Activated T-helper 2 cell treated with anti-CD3 and anti-CD28 coated beads, Interferon-gamma antibody, Interleukin-2, Interleukin-4, amounts not matched to agents 10 μg/mL and 5 μg/mL and 100 μg/mL, durations not matched to agents 14 hours and 24 hours and 36 hours (primary cell): ENCODE data around the gene PCGF2. TPM values are rescaled to one million over a fixed set of nuclear protein-coding genes. Genes with fewer than 3 reads are reported as not detected.

Experiments used
- DNase-seq: peaks from one replicate; pipeline ENCODE4 v3.0.0; 2021; ENCODE audit warnings: low spot score
- H3K27ac Mint-ChIP-seq: one replicate; pipeline ENCODE4 v1.8.0; 2021; ENCODE audit warnings: mixed read lengths
- H3K27me3 Mint-ChIP-seq: one replicate; pipeline ENCODE4 v1.8.0; 2021; ENCODE audit warnings: low read depth, mixed read lengths
- H3K36me3 Mint-ChIP-seq: one replicate; pipeline ENCODE4 v1.8.0; 2021; ENCODE audit warnings: low read depth, mixed read lengths
- H3K4me1 Mint-ChIP-seq: one replicate; pipeline ENCODE4 v1.8.0; 2021; ENCODE audit warnings: low read depth, mixed read lengths
- H3K4me3 Mint-ChIP-seq: one replicate; pipeline ENCODE4 v1.8.0; 2021; ENCODE audit warnings: low read depth, mild to moderate bottlenecking, moderate library complexity, mixed read lengths
- H3K9me3 Mint-ChIP-seq: one replicate; pipeline ENCODE4 v1.8.0; 2021; ENCODE audit warnings: mixed read lengths
- intact Hi-C: fragments of 100-400 bp; cut with micrococcal nuclease; formaldehyde crosslinking; loops from one replicate; pipeline ENCODE4 v1.15.1; 2023
- total RNA-seq: library from RNA; stranded (reverse); gene quantifications from 2 replicates; pipeline ENCODE4 v1.2.3, GENCODE V29; 2022

The PCGF2 gene
- total RNA-seq, 1 donor from 2014 or later = 5.8 TPM

GRCh38 chr17:38740044-38740443 is 8.1 kb downstream of the PCGF2 start:
- no peak for DNase-seq
- H3K4me3 Mint-ChIP-seq = no peak overlapping the region
- no peak overlapping the region for H3K27ac Mint-ChIP-seq
- H3K4me1 Mint-ChIP-seq = peaks cover 9% of the 10 kb centered on the region
- intact Hi-C loops = no loop called here
- peaks cover 3% of the 10 kb centered on the region for H3K36me3 Mint-ChIP-seq
- no peaks in the 10 kb centered on the region for H3K9me3 Mint-ChIP-seq
- peaks cover 2% of the 10 kb centered on the region for H3K27me3 Mint-ChIP-seq

GRCh38 chr17:38739305-38739704 is 8.8 kb downstream of the PCGF2 start:
- Mint-ChIP-seq H3K27me3 (no peaks in the 10 kb centered on the region), H3K4me1 (peaks cover 14% of the 10 kb centered on the region), H3K4me3 (no peak overlapping the region), H3K27ac (no peak overlapping the region), H3K36me3 (peaks cover 6% of the 10 kb centered on the region), H3K9me3 (no peaks in the 10 kb centered on the region)
- DNase-seq = no peak
- intact Hi-C loops = no loop called here

GRCh38 chr17:38738686-38739085 is 9.4 kb downstream of the PCGF2 start:
- DNase-seq = no peak
- Mint-ChIP-seq H3K27ac (no peak overlapping the region), H3K36me3 (peaks cover 12% of the 10 kb centered on the region), H3K4me3 (no peak overlapping the region), H3K9me3 (no peaks in the 10 kb centered on the region), H3K4me1 (peaks cover 20% of the 10 kb centered on the region), H3K27me3 (no peaks in the 10 kb centered on the region)
- intact Hi-C loops = no loop called here

- no peak for DNase-seq
- no peak overlapping the region for H3K4me3 Mint-ChIP-seq
- H3K27ac Mint-ChIP-seq = no peak overlapping the region
- no peaks in the 10 kb centered on the region for H3K27me3 Mint-ChIP-seq
- intact Hi-C loops = no loop called here
- H3K36me3 Mint-ChIP-seq = peaks cover 14% of the 10 kb centered on the region
- H3K4me1 Mint-ChIP-seq = peaks cover 23% of the 10 kb centered on the region
- no peaks in the 10 kb centered on the region for H3K9me3 Mint-ChIP-seq
Measured at GRCh38 chr17:38738007-38738662, 10.0 kb downstream of the PCGF2 start.

GRCh38 chr17:38735161-38735997 is 12.8 kb downstream of the PCGF2 start:
- H3K27ac Mint-ChIP-seq = no peak overlapping the region
- H3K27me3 Mint-ChIP-seq = no peaks in the 10 kb centered on the region
- intact Hi-C loops = loop anchor here (2.0 kb wide), 1 partner anchor 59 kb away; no protein-coding TSS in a partner anchor
- peaks cover 24% of the 10 kb centered on the region for H3K36me3 Mint-ChIP-seq
- peaks cover 36% of the 10 kb centered on the region for H3K4me1 Mint-ChIP-seq
- DNase-seq = peak; percentile 56
- no peak overlapping the region for H3K4me3 Mint-ChIP-seq
- H3K9me3 Mint-ChIP-seq = no peaks in the 10 kb centered on the region

- Mint-ChIP-seq H3K27me3 (no peaks in the 10 kb centered on the region), H3K27ac (peak overlapping the region; percentile 88), H3K36me3 (peaks cover 24% of the 10 kb centered on the region), H3K4me1 (peaks cover 39% of the 10 kb centered on the region), H3K4me3 (peak overlapping the region; percentile 13), H3K9me3 (no peaks in the 10 kb centered on the region)
- intact Hi-C loops = loop anchor here (2.0 kb wide), 1 partner anchor 57 kb away; no protein-coding TSS in a partner anchor
- DNase-seq = no peak
Measured at GRCh38 chr17:38733982-38734973, 13.9 kb downstream of the PCGF2 start.

GRCh38 chr17:38733282-38733981 is 14.7 kb downstream of the PCGF2 start:
- intact Hi-C loops = no loop called here
- H3K36me3 Mint-ChIP-seq = peaks cover 25% of the 10 kb centered on the region
- no peaks in the 10 kb centered on the region for H3K27me3 Mint-ChIP-seq

GRCh38 chr17:38732376-38733281 is 15.5 kb downstream of the PCGF2 start:
- H3K36me3 Mint-ChIP-seq = peaks cover 33% of the 10 kb centered on the region
- no peak for DNase-seq
- no peaks in the 10 kb centered on the region for H3K9me3 Mint-ChIP-seq
- H3K27me3 Mint-ChIP-seq = no peaks in the 10 kb centered on the region
- H3K4me1 Mint-ChIP-seq = peaks cover 55% of the 10 kb centered on the region
- intact Hi-C loops = no loop called here
- peak overlapping the region; percentile 64 for H3K27ac Mint-ChIP-seq
- H3K4me3 Mint-ChIP-seq = peak overlapping the region; percentile 40

More at GRCh38 chr17:38733282-38733981, 14.7 kb downstream of the PCGF2 start:
- DNase-seq = no peak
- Mint-ChIP-seq H3K9me3 (no peaks in the 10 kb centered on the region), H3K4me1 (peaks cover 47% of the 10 kb centered on the region), H3K27ac (peak overlapping the region; percentile 50), H3K4me3 (no peak overlapping the region)

- Mint-ChIP-seq H3K4me3 (peak overlapping the region; percentile 40), H3K36me3 (peaks cover 37% of the 10 kb centered on the region), H3K27ac (peak overlapping the region; percentile 64), H3K9me3 (no peaks in the 10 kb centered on the region), H3K4me1 (peaks cover 64% of the 10 kb centered on the region), H3K27me3 (no peaks in the 10 kb centered on the region)
- DNase-seq = no peak
- intact Hi-C loops = no loop called here
Measured at GRCh38 chr17:38731526-38732294, 16.4 kb downstream of the PCGF2 start.

GRCh38 chr17:38730526-38731379 is 17.4 kb downstream of the PCGF2 start:
- Mint-ChIP-seq H3K9me3 (no peaks in the 10 kb centered on the region), H3K36me3 (peaks cover 41% of the 10 kb centered on the region), H3K27me3 (no peaks in the 10 kb centered on the region), H3K27ac (peak overlapping the region; percentile 86), H3K4me1 (peaks cover 69% of the 10 kb centered on the region), H3K4me3 (peak overlapping the region; percentile 89)
- intact Hi-C loops = no loop called here
- DNase-seq = no peak
